ENCODE results near the gene NPM3. TPM values are rescaled to one million over a fixed set of nuclear protein-coding genes. Genes with fewer than 3 reads are reported as not detected.
A peak's percentile ranks its signal among the peaks of the same experiment; 100 is the strongest.

The NPM3 gene
- total RNA-seq, 8 experiments from 2014 or later, result 31.1 to 95.4 (median 41.6) TPM

DNA sequence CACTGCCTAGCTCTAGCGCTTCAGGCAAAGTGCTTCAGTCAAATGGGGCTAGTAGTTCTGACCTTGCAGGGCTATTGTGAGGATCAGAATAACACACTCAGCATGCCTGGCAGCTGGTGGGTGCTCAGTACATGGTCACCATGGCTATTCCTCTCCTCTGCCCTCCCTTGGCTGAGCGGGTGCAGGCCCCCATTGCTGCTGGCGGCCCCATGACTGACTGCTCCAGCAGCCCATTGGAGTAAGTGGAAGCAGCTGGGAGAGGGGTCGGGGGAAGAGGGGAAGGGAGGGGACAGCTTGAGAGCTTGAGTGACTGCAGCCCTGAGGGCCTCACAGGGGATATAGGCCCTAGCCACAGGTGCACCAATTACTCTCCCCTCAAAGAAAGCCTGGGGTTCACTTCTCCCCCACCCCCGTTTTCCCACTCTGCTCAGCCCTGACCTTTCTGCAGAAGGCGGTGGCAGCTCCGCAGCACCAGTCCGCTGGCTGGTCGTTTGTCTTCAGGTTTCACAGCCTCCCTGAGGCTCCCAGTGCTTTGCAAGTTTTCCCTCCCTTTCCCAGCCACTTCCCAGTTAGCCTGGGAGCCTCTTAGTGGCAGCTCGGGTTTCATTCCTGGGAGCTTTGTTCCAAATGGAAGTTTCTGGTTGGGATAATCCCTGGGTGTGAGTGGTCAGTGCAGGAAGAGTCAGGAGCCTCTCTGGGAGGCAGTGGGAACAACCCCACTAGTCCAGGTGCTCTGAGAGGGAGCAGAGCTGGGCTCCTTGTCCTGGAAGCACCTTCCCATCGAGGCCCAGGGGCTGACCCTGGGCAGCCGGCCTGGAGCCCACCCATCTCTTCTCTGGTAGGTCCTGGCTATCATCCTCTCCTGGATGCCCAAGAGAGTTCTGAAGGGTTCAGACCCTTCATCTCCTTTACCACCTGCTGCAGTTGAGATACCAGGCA lies 23.7 kb downstream of the NPM3 start:
- ATAC-seq (replicated peaks in 6 of 8), result peak in 6 of 8 experiments; percentile 47 to 96 (median 58)
- in situ Hi-C loops (cut with MboI; ENCODE audit: low pct_unique_long_range_greater_than_20kb in 2 of 9, low sequenced_read_pairs in 9 of 9, unreplicated experiment in 9 of 9), result loop anchor here in 2 of 9 experiments (25.0 kb wide), 1 partner anchor 147 kb away; no protein-coding TSS in a partner anchor
- 24 to 59% (median 49%) methylated on average over 3 to 7 of the region's 12 CpGs; no CpG with 5 or more reads in 6 of the 10 experiments for WGBS, 10 experiments
- H3K4me3 ChIP-seq, result no peak overlapping the region
- H3K27ac ChIP-seq, result no peak overlapping the region
- H3K4me1 ChIP-seq (replicated peaks in 1 of 2), result peaks cover 6 to 8% of the 10 kb centered on the region in 2 donors

DNA sequence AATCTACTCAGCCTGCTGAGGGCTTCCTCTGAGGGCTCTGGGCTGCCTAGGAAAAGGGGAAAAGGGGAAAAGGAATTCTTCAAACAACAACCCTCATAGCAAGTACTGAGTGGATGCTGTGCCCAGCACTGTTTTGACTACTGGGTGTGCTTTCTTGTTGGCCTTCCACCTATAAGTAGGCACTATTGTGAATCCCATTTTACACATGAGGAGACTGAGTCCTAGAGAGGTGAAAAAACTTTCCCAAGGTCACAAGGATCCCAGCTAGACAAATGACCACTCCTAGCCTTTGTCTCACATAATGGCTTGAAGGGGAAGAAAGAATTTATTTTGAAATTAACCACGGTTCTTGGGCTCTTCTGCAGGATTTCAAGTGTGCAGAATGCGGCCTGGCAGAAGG lies 24.4 kb downstream of the NPM3 start:
- WGBS, 10 experiments, result 20 to 93% (median 83%) methylated on average over 1 to 2 of the region's 2 CpGs; no CpG with 5 or more reads in 6 of the 10 experiments
- in situ Hi-C loops (cut with MboI; ENCODE audit: low pct_unique_long_range_greater_than_20kb in 2 of 9, low sequenced_read_pairs in 9 of 9, unreplicated experiment in 9 of 9), result loop anchor here in 2 of 9 experiments (25.0 kb wide), 1 partner anchor 147 kb away; no protein-coding TSS in a partner anchor
- no peak overlapping the region for H3K27ac ChIP-seq
- H3K4me3 ChIP-seq, result no peak overlapping the region
- no peak for ATAC-seq (replicated peaks in 6 of 8)
- H3K4me1 ChIP-seq (replicated peaks in 1 of 2), result peaks cover 6 to 8% of the 10 kb centered on the region in 2 donors

DNA sequence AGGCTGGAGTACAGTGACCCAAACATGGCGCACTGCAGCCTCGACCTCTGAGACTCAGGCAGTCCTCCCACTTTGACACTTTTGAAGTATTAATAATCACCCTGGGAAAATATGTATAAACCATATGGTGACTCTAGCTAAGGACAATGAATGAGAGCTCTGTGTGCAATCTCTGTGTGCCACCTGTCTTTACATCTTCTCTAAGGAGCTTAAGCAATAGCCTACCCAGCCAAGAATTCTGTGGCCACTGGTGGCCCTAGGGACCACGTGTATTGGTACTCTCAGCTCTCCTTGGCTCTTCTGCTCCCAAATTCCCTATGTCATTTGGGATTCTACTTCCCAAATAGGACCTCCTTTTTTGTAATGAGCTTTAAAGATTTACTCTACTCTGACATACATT lies 31.0 kb downstream of the NPM3 start:
- ATAC-seq (replicated peaks in 6 of 8), result no peak
- Histone ChIP-seq H3K4me3 (no peak overlapping the region), H3K4me1 (replicated peaks in 1 of 2) (peaks cover 13 to 19% of the 10 kb centered on the region in 2 donors), H3K27ac (no peak overlapping the region)
- in situ Hi-C loops (cut with MboI; ENCODE audit: low pct_unique_long_range_greater_than_20kb in 2 of 9, low sequenced_read_pairs in 9 of 9, unreplicated experiment in 9 of 9), result loop anchor here in 2 of 9 experiments (25.0 kb wide), 1 partner anchor 140 kb away; no protein-coding TSS in a partner anchor
- 50 to 83% (median 73%) methylated on average over 1 to 3 of the region's 3 CpGs; no CpG with 5 or more reads in 2 of the 10 experiments for WGBS, 10 experiments

DNA sequence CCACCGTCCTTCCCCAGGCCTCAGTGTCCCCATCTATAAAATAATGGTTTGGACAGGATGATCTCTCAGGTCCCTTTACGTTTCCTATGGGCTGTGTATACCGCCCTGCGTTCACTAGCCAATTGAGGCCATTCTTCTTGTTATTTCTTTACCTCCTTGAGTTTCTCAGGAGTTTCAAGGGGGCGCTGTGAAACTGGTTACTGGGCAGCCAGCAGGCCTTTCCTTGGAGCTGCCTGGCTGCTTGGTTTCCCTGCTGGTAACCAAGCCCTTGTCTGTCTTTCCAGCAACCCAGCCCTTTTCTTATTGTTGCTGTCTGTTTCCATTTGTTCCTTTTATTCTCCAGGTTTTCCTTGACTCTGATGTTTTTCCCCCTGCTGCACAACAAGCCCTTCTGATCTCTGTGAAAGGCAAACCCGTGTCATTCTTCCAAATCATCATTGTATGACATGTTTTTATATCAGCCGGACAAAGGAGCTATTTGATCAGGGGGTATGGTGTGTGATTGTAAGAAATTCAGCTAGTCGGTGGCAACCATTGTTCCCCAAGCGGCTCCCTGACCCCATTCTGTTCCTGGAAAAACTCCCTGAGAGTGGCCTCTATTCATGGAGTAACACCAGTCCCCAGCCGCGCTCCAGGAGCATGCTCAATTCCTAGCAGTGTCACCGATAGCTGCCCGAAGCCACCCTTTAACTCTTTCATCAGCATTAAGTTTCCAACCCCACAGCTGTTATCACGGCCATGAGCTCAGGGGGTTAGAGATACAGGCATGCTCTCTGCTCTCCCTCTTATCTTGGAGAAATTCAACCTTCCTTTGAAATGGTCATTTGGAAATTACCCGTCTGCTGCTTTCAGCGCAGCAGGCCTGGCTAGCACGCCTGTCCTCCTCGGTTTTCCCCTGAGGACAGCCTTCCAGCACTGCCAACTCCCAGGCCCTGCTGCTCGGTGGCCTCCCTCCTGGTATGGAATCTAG lies 33.9 kb downstream of the NPM3 start:
- Histone ChIP-seq H3K4me3 (no peak overlapping the region), H3K4me1 (replicated peaks in 1 of 2) (peaks cover 13 to 19% of the 10 kb centered on the region in 2 donors), H3K27ac (peak overlapping the region in 1 of 2 donors; percentile 22)
- ATAC-seq (replicated peaks in 6 of 8), result peak in 6 of 8 experiments; percentile 25 to 90 (median 84)
- in situ Hi-C loops (cut with MboI; ENCODE audit: low pct_unique_long_range_greater_than_20kb in 2 of 9, low sequenced_read_pairs in 9 of 9, unreplicated experiment in 9 of 9), result loop anchor here in 2 of 9 experiments (25.0 kb wide), 1 partner anchor 137 kb away; no protein-coding TSS in a partner anchor
- whole genome bisulfite sequencing, 10 experiments, result 21 to 67% (median 33%) methylated on average over 3 to 9 of the region's 19 CpGs

DNA sequence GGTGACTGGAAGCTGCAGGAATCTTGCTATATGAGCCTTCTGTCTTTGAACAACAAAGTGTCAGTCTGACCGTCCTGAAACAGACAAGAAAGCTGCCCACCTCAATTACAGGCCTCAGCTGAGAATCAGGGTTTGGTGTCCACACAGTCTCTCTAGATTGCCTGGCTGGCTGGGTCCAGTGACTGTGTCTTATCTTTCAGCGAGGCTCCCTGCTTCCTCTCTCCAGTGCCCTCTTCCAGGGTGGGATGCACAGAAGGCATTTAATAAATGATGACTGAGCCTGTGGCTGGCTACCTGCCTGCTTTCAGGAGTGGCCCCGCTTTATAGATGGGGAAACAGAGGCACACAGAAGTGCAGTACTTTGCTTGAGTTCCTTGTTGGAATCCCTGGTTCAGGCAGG lies 34.8 kb downstream of the NPM3 start:
- H3K4me3 ChIP-seq, result no peak overlapping the region
- H3K27ac ChIP-seq, result no peak overlapping the region
- peaks cover 13 to 19% of the 10 kb centered on the region in 2 donors for H3K4me1 ChIP-seq (replicated peaks in 1 of 2)
- 50 to 100% (median 83%) methylated on average over 1 to 3 of the region's 3 CpGs; no CpG with 5 or more reads in 1 of the 10 experiments for WGBS, 10 experiments
- in situ Hi-C loops (cut with MboI; ENCODE audit: low pct_unique_long_range_greater_than_20kb in 2 of 9, low sequenced_read_pairs in 9 of 9, unreplicated experiment in 9 of 9), result no loop called here
- ATAC-seq (replicated peaks in 6 of 8), result no peak

DNA sequence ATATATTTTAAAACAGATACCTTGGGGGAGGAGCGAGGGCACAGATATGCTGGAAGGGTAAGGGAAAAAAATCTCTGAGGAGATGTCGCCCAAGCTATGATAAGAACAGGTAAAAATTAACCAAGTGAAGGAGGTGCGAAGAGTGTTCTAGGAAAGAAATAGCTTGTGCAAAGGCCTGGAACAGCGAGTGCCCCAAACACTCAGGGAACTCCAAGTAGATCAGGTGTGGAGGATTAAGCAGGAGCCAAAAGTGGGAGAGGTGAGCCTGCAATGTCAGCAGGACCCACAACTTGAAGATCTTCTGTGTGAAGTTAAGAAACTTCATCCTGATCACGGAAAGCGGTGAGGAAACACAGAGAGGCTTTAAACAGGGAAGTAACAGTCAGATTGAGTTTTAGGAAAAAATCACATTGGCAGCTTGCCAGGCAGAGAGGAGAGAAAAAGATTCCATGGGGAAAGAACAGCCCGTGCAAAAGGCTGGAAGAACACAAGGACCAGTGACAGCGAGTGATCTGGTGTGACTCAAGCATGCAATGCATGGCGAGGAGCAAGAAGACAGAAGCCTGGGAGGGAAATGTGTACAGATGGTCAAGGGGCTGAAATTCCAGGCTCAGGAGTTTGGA lies 38.1 kb downstream of the NPM3 start:
- WGBS, 10 experiments, result 48 to 91% (median 79%) methylated on average over 2 to 9 of the region's 9 CpGs
- Histone ChIP-seq H3K4me3 (no peak overlapping the region), H3K27ac (no peak overlapping the region), H3K4me1 (replicated peaks in 1 of 2) (peaks cover 13 to 19% of the 10 kb centered on the region in 2 donors)
- ATAC-seq (replicated peaks in 6 of 8), result no peak
- in situ Hi-C loops (cut with MboI; ENCODE audit: low pct_unique_long_range_greater_than_20kb in 2 of 9, low sequenced_read_pairs in 9 of 9, unreplicated experiment in 9 of 9), result no loop called here

DNA sequence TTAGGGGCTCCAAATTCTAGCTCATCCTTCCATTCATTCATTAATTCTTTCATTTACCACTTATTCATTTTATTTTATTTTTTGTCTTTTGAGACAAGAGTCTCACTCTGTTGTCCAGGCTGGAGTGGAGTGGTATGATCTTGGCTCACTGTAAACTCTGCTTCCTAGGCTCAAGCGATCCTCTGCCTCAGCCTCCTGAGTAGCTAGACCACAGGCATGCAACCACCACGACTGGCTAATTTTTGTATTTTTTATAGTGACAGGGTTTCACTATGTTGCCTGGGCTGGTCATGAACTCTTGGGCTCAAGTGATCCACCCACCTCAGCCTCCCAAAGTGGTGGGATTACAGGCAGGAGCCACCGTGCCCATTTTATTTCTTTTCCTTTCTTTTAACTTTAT lies 39.0 kb downstream of the NPM3 start:
- ATAC-seq (replicated peaks in 6 of 8), result no peak
- in situ Hi-C loops (cut with MboI; ENCODE audit: low pct_unique_long_range_greater_than_20kb in 2 of 9, low sequenced_read_pairs in 9 of 9, unreplicated experiment in 9 of 9), result no loop called here
- 51 to 100% (median 80%) methylated on average over 1 to 3 of the region's 3 CpGs; no CpG with 5 or more reads in 5 of the 10 experiments for WGBS, 10 experiments
- peaks cover 8 to 13% of the 10 kb centered on the region in 2 donors for H3K4me1 ChIP-seq (replicated peaks in 1 of 2)
- no peak overlapping the region for H3K27ac ChIP-seq
- no peak overlapping the region for H3K4me3 ChIP-seq

DNA sequence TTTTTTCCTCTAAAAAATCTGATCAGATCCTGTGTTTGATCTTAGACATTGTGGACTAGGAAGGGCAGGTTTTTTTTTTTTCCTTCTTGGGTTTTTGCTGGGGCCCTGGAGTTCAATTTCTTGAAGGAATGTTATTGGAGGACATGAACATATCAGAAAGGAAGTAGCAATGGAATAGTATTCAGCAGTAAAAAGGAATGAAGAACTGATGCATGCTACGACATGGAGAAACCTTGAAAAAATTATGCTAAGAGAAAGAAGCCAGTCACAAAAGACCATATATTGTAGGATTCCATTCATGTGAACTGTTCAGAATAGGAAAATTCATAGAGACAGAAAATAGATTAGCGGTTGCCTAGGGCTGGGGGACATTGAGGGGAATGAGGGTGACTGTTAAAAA lies 41.3 kb downstream of the NPM3 start:
- WGBS, 10 experiments, result 0 to 50% (median 42%) methylated on average over 1 to 2 of the region's 2 CpGs; no CpG with 5 or more reads in 1 of the 10 experiments
- Histone ChIP-seq H3K27ac (no peak overlapping the region), H3K4me1 (replicated peaks in 1 of 2) (no peaks in the 10 kb centered on the region), H3K4me3 (no peak overlapping the region)
- in situ Hi-C loops (cut with MboI; ENCODE audit: low pct_unique_long_range_greater_than_20kb in 2 of 9, low sequenced_read_pairs in 9 of 9, unreplicated experiment in 9 of 9), result no loop called here
- no peak for ATAC-seq (replicated peaks in 6 of 8)

DNA sequence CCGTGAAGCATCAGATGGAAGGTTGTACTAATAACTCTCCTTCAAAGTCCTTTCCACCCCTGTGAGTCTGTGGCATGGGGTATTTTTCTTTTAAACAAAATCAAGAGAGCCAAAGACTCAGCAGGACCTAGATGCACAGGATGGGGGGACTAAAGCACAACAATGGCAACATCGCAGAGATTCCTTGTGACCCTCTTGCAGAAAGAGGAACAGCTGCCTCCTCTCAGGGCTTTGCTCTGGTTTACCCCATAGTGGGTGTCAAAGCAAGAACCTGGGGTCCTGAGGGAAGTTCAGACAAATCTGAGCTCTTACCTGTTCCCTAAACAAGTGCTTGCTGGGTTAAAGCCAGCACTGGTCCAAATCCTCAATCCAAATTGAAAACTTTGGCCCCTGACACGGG lies 46.6 kb downstream of the NPM3 start:
- H3K27ac ChIP-seq, result no peak overlapping the region
- no peak for ATAC-seq (replicated peaks in 6 of 8)
- WGBS, 10 experiments, result 24 to 100% (median 69%) methylated on average over 1 to 3 of the region's 3 CpGs; no CpG with 5 or more reads in 1 of the 10 experiments
- in situ Hi-C loops (cut with MboI; ENCODE audit: low pct_unique_long_range_greater_than_20kb in 2 of 9, low sequenced_read_pairs in 9 of 9, unreplicated experiment in 9 of 9), result no loop called here
- no peak overlapping the region for H3K4me3 ChIP-seq
- peaks cover 0 to 3% of the 10 kb centered on the region in 2 donors for H3K4me1 ChIP-seq (replicated peaks in 1 of 2)

DNA sequence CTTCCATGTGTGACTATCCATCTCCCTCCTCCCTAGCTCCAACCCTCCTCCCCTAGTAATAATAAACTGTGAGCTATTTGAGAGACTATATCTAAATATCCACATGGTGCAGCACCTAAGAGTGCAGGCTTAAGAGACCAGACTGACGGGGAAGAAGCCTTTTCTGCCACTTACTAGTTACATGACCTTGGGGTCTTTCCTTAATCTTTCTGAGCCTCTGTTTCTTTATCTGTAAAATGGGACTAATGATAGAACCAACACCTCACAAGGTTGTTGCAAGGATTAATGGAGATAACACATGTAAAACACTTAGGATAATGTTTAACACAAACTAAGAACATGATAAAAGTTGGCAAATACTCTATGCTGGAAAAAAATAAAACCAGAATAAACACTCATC lies 51.1 kb downstream of the NPM3 start:
- peaks cover 0 to 3% of the 10 kb centered on the region in 2 donors for H3K4me1 ChIP-seq (replicated peaks in 1 of 2)
- ATAC-seq (replicated peaks in 6 of 8), result no peak
- no peak overlapping the region for H3K27ac ChIP-seq
- in situ Hi-C loops (cut with MboI; ENCODE audit: low pct_unique_long_range_greater_than_20kb in 2 of 9, low sequenced_read_pairs in 9 of 9, unreplicated experiment in 9 of 9), result no loop called here
- 17 to 89% (median 86%) methylated on average over 1 of the region's 1 CpG; no CpG with 5 or more reads in 5 of the 10 experiments for WGBS, 10 experiments
- H3K4me3 ChIP-seq, result no peak overlapping the region
